NCI-H2107 (cell line): ENCODE results near the gene ZGRF1.
"Not testable (repeated sequence)": the region's sequence is repeated elsewhere in the genome, so short reads cannot be mapped to it uniquely, and the experiment has no call there.

ENCODE experiments used
- DNase-seq: peaks from one replicate; lab custom pipeline; 2025; lab: John Stamatoyannopoulos, UW

Gene ZGRF1

DNA sequence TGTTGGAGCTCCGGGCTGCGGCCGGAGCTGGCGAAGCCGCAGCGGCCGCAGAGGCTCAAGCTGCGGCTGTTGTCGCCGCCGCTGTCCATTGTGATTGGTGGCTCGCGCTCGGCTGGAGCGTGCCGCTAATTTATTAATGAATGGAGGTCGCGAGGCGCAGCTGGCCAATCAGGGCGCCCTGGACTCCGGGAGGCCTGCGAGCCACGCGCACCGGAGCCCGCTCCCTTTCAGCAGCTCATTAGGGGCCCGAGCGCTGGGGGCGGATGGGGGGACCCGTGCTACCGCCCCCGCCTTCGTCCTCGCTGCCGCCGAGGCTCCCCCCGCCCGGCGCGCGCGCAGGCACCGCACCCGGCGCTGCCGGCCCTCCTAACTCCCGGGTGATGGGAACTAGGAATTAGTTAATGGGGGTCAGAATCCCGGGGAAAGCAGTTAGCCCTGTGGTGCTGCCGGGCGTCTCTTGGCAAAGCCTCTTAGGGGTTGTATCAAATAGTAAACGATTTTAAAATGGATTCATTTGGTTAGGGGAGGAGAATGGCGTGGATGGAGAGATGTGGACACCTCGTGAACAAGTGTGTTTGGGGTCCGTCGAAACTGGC is 120.1 kb downstream of the ZGRF1 start:
- DNase-seq, result no peak

GRCh38 chr4:112516066-112516470 is 120.6 kb downstream of the ZGRF1 start, which contains the start of gene NEUROG2:
Gene NEUROG2, minus strand, starts transcription at chr4:112516180. Its CDS starts 705 bp downstream, at chr4:112515475.
- DNase-seq, result no peak

DNA sequence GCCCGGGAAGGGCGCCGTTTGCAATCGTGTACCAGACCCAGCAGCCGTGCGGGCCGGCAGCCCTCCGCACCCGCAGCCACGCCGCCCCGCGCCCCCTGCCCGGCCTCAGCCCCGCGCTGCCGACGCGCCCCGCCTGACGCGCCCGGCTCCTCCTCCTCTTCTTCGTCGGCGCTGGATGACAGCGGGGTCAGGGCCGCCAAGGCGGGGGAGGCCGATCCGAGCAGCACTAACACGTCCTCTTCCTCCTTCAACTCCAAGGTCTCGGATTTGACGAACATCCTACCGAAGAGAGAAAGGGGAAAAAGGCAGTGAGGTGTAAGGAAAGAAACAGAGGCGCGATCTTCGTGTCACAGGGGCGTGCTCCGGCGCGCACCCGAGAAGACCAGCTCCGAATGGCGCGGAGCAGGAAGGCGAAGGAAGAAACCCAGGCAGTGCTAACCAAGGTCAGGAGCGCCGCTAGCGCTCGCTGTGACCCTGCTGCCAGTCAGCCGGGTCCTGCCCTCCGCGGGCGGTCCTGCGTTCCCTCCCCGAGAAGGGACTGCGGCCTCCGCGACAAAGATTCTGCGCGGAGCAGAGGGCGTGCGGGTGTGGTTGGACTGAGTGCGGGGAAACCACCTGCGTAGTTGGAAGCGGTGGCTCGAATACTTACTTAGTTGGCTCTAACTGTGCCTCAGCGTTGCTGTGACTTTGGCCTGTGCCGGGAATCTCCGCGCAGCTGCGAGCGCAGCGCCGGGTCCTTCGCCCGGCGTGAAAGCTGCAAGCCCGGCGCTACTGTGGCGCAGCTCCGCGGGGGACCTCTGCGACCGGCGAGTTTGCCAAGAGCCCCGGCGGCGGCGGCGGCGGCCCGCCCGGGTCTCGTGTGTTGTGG is 121.3 kb downstream of the ZGRF1 start:
- no peak for DNase-seq

DNA sequence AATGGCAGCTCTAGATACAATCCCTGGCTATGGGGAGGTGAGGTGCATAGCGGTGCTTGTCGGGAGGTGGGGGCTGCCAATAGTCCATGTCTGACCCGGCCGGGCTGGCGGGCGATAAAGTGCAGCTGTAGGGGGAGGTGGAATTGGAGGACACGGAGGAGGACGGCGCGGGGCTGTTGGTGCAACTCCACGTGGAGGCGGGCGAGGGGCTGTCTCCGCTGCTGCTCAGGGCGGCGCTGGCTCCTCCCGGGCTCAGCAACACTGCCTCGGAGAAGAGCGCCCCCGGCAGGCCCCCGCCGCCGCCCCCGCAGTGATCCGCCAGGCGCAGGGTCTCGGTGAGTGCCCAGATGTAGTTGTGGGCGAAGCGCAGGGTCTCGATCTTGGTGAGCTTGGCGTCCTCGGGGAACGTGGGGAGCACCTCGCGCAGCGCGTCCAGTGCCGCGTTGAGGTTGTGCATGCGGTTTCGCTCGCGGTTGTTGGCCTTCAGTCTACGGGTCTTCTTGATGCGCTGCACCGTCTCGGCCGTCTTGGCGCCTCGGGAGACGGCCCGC is 122.0 kb downstream of the ZGRF1 start:
- DNase-seq, result no peak

DNA sequence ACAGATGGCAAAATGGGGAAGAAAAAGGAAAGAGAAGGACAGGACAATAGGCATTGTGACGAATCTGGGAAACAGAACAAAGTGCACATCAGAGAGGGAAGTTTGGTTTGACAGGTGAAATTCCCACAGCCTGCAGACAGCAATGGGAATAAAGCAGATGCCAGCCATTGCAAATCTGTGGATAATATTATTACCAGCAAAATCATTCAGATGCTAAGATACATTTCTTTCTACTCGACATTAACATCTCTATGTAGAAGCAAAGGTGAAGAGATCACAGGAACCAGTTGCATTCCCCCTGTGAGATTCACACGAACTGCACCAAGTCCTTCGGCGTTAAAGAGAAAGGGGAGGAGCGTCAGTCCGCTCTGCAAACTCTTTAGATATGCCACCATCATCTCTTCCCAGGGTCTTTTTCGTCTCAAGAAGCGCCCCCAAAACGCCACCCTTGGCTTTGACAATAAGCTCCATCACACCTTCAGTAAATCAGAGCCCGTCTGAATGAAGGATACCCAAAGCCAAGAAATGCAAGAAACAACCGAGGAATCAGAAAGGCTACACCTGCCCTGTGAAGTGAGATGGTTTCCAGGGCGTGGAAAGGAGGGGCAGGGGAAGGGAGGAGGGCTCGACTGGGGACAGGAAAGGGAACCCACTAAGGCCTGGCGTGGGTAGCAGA is 122.6 kb downstream of the ZGRF1 start:
- DNase-seq, result no peak

- no peak for DNase-seq
These were observed 124.9 kb downstream of the ZGRF1 start for GRCh38 chr4:112511803-112512118.

GRCh38 chr4:112511093-112511802 is 125.5 kb downstream of the ZGRF1 start:
- no peak for DNase-seq

- DNase-seq, result no peak
These were observed 126.2 kb downstream of the ZGRF1 start for GRCh38 chr4:112510291-112511092.

- DNase-seq, result no peak
These were observed 127.2 kb downstream of the ZGRF1 start for GRCh38 chr4:112509243-112510141.

- DNase-seq, result no peak
These were observed 128.4 kb downstream of the ZGRF1 start for GRCh38 chr4:112508356-112508755.

- no peak for DNase-seq
These were observed 131.9 kb downstream of the ZGRF1 start for GRCh38 chr4:112504807-112505206.

GRCh38 chr4:112502871-112503270 is 133.8 kb downstream of the ZGRF1 start:
- no peak for DNase-seq

DNA sequence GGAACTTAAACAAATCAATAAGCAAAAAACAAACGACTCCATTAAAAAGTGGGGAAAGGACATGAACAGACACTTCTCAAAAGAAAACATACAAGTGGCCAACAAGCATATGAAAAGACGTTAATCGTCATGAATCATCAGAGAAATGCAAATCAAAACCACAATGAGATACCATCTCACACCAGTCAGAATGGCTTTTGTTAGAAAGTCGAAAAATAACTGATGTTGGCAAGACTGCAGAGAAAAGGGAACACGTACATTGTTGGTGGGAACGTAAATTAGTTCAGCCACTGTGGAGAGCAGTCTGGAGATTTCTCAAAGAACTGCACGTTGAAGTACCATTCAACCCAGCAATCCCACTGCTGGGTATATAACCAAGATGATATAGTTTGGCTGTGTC is 144.4 kb downstream of the ZGRF1 start:
- DNase-seq, result no peak

DNA sequence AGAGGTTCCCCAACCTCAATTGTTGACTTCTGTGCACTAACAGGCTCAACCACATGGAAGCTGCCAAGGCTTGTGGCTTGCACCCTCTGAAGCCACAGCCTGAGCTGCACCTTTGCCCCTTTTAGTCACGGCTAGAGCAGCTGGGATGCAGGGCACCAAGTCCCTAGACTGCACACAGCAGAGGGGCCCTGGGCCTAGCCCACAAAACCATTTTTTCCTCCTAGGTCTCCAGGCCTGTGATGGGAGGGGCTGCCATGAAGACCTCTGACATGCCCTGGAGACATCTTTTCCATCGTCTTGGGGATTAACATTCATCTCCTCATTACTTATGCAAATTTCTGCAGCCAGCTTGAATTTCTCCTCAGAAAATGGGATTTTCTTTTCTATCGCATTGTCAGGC is 145.9 kb downstream of the ZGRF1 start:
- DNase-seq, result not testable (repeated sequence)
